ENCODE measurements around the gene ANXA4. TPM values are rescaled to one million over a fixed set of nuclear protein-coding genes. Genes with fewer than 3 reads are reported as not detected.

The ANXA4 gene
- total RNA-seq, 1 donor from 2014 or later: 84.5 TPM

GRCh38 chr2:69789175-69789721 lies 47.3 kb downstream of the ANXA4 start:
- Mint-ChIP-seq H3K36me3 (peaks cover 5% of the 10 kb centered on the region), H3K4me1 (ENCODE audit: unreplicated experiment) (peaks cover 19% of the 10 kb centered on the region), H3K27me3 (no peaks in the 10 kb centered on the region), H3K9me3 (no peaks in the 10 kb centered on the region), H3K27ac (peak overlapping the region; percentile 75), H3K4me3 (peak overlapping the region; percentile 25)
- TF ChIP-seq CTCF (conservative IDR thresholded peaks at IDR 0.05): no peak
- DNase-seq (ENCODE audit: extremely low spot score, unreplicated experiment): no peak

GRCh38 chr2:69789772-69790600 lies 48.1 kb downstream of the ANXA4 start:
- no peak for DNase-seq (ENCODE audit: extremely low spot score, unreplicated experiment)
- Mint-ChIP-seq H3K9me3 (no peaks in the 10 kb centered on the region), H3K27me3 (no peaks in the 10 kb centered on the region), H3K4me3 (peak overlapping the region; percentile 51), H3K27ac (peak overlapping the region; percentile 75), H3K4me1 (ENCODE audit: unreplicated experiment) (peaks cover 19% of the 10 kb centered on the region), H3K36me3 (peaks cover 5% of the 10 kb centered on the region)
- TF ChIP-seq CTCF (conservative IDR thresholded peaks at IDR 0.05): no peak

DNA sequence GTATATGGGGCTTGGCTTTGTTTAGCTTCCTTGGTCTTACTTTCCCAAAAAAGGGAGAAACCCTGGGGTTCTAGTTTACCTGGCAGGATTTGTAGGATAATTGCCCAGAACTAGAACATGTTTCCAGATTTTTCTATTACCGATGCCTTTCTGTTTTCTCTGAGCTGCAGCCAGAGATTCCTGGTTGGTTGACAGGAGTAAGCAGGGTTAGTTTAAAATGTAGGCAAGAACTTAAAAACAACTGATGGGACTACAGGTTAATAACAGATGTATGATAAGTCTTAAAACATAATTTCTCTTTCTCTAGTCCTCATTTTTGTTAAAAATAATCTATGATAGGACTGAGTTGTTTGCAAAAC lies 48.6 kb downstream of the ANXA4 start:
- no peak for DNase-seq (ENCODE audit: extremely low spot score, unreplicated experiment)
- no peak overlapping the region for H3K4me3 Mint-ChIP-seq
- peaks cover 19% of the 10 kb centered on the region for H3K4me1 Mint-ChIP-seq (ENCODE audit: unreplicated experiment)
- peak overlapping the region; percentile 23 for H3K27ac Mint-ChIP-seq
- H3K36me3 Mint-ChIP-seq: peaks cover 3% of the 10 kb centered on the region
- H3K27me3 Mint-ChIP-seq: no peaks in the 10 kb centered on the region
- H3K9me3 Mint-ChIP-seq: no peaks in the 10 kb centered on the region
- TF ChIP-seq CTCF (conservative IDR thresholded peaks at IDR 0.05): no peak

DNA sequence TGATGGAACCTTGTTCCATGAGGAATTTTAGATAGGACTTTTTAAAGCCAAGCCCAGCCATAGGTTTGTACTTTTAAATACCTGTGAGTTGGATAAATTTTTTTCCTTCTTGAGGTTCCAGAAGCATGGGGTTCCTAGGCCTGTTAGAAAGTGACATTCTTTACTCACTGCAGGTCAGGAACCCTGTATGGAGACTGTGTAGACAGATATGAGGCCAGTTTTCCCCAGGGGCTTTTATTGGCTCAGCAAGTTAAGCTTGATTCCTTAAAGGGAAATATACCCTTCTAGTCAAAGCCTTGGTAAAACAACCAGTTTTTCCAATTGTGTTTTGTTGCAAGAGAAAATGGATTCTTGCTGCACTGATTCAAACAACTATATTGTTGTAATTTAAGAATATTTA lies 49.1 kb downstream of the ANXA4 start:
- DNase-seq (ENCODE audit: extremely low spot score, unreplicated experiment): no peak
- no peak for TF ChIP-seq CTCF (conservative IDR thresholded peaks at IDR 0.05)
- Mint-ChIP-seq H3K4me3 (no peak overlapping the region), H3K27me3 (no peaks in the 10 kb centered on the region), H3K4me1 (ENCODE audit: unreplicated experiment) (peaks cover 19% of the 10 kb centered on the region), H3K9me3 (no peaks in the 10 kb centered on the region), H3K27ac (peak overlapping the region; percentile 23), H3K36me3 (no peaks in the 10 kb centered on the region)

- peak overlapping the region; percentile 73 for H3K27ac Mint-ChIP-seq
- peaks cover 10% of the 10 kb centered on the region for H3K36me3 Mint-ChIP-seq
- no peaks in the 10 kb centered on the region for H3K27me3 Mint-ChIP-seq
- peak overlapping the region; percentile 85 for H3K4me3 Mint-ChIP-seq
- no peaks in the 10 kb centered on the region for H3K9me3 Mint-ChIP-seq
- TF ChIP-seq CTCF (conservative IDR thresholded peaks at IDR 0.05): no peak
- peaks cover 41% of the 10 kb centered on the region for H3K4me1 Mint-ChIP-seq (ENCODE audit: unreplicated experiment)
- no peak for DNase-seq (ENCODE audit: extremely low spot score, unreplicated experiment)
These were observed 54.2 kb downstream of the ANXA4 start for GRCh38 chr2:69796174-69796573.
